ENCODE measurements around the gene KIAA1217. TPM values are rescaled to one million over a fixed set of nuclear protein-coding genes. Genes with fewer than 3 reads are reported as not detected.

Gene KIAA1217
- total RNA-seq, 1 donor from 2014 or later: 121 TPM

DNA sequence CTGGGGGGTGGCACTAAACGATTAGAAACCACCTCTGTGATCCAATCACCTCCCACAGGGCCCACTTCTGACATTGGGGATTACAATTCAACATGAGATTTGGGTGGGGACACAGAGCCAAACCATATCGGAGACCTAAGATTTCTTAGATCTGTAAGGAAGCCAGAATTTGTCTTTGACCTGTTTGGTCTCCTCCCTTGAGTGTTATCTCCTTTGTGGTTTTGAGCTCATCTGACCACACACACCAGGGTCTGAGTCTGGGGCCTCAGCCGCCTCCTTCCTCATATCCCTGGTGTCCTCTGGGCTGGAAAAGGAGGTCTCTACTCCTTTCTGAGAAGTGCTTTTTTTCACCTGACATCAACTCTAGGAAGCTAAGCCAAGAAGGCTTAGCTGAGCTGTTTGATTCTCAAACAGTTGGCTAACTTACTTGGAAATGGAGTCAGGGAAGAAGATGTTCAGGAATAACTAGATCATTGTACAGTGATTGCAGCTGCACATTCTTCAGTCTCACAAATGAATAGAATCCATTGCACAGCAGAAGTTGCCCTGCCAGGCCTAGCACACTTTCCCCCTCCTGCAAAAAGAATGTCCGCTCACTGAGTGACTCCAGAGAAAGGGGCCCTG, 347.3 kb downstream of the KIAA1217 start:
- DNase-seq (ENCODE audit: low spot score, unreplicated experiment): no peak
- H3K4me1 Mint-ChIP-seq (ENCODE audit: low read depth): peaks cover 9% of the 10 kb centered on the region
- no peak overlapping the region for H3K27ac Mint-ChIP-seq
- H3K9me3 Mint-ChIP-seq (ENCODE audit: low read depth): no peaks in the 10 kb centered on the region
- TF ChIP-seq CTCF (IDR thresholded peaks at IDR 0.05; ENCODE audit: unreplicated experiment): no peak
- no peaks in the 10 kb centered on the region for H3K27me3 Mint-ChIP-seq
- peaks cover 1% of the 10 kb centered on the region for H3K36me3 Mint-ChIP-seq (ENCODE audit: insufficient read depth)
- H3K4me3 Mint-ChIP-seq (ENCODE audit: low read depth): no peak overlapping the region

DNA sequence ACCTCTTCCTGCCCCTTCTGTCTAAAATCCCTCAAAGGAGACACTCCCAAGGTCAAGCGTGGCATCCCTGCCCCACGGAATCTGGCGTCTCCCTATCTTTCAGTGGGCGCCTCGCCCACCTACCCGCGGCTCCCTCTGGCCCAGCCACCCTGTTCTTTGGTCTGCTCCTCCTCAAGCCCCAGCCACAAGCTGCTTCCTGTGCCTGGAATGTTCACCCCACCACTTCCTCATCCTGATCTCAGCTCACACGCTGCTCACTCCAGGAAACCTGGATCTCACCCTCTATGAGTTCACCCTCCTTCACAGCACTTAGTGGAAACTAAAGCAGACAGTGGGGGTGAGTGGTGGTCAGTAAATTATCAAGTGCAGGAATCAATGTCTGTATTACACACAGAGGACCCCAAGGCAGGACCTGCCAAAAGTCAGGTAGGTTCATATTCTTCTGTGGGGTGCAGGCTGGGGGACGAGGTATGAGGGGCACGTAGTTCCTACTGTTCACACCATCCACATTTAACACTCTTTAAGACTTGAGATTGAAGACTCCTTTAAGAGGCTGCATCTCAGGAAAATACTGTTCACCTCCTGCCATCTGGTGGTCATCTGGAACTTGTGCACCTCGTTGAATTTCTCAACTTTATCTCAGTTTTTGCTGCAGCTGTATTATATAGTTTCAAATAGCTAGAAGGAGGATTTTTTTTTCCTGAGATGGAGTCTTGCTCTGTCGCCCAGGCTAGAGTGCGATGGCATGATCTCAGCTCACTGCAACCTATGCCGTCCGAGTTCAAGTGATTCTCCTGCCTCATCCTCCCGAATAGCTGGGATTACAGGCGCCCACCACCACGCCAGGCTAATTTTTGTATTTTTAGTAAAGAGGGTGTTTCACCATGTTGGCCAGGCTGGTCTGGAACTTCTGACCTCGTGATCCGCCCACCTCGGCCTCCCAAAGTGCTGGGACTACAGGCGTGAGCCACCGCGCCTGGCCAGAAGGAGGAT, 348.1 kb downstream of the KIAA1217 start:
- peak; percentile 84 for TF ChIP-seq CTCF (IDR thresholded peaks at IDR 0.05; ENCODE audit: unreplicated experiment)
- Mint-ChIP-seq H3K4me3 (ENCODE audit: low read depth) (no peak overlapping the region), H3K27ac (peak overlapping the region; percentile 33), H3K36me3 (ENCODE audit: insufficient read depth) (peaks cover 1% of the 10 kb centered on the region), H3K27me3 (no peaks in the 10 kb centered on the region), H3K4me1 (ENCODE audit: low read depth) (peaks cover 9% of the 10 kb centered on the region), H3K9me3 (ENCODE audit: low read depth) (no peaks in the 10 kb centered on the region)
- no peak for DNase-seq (ENCODE audit: low spot score, unreplicated experiment)

GRCh38 chr10:24561453-24561852, 352.5 kb downstream of the KIAA1217 start:
- Mint-ChIP-seq H3K27ac (no peak overlapping the region), H3K36me3 (ENCODE audit: insufficient read depth) (no peaks in the 10 kb centered on the region), H3K4me1 (ENCODE audit: low read depth) (peaks cover 7% of the 10 kb centered on the region), H3K9me3 (ENCODE audit: low read depth) (no peaks in the 10 kb centered on the region), H3K27me3 (no peaks in the 10 kb centered on the region), H3K4me3 (ENCODE audit: low read depth) (no peak overlapping the region)
- no peak for DNase-seq (ENCODE audit: low spot score, unreplicated experiment)
- TF ChIP-seq CTCF (IDR thresholded peaks at IDR 0.05; ENCODE audit: unreplicated experiment): no peak

GRCh38 chr10:24568042-24568441, 359.1 kb downstream of the KIAA1217 start:
- Mint-ChIP-seq H3K4me1 (ENCODE audit: low read depth) (no peaks in the 10 kb centered on the region), H3K27me3 (peaks cover 3% of the 10 kb centered on the region), H3K4me3 (ENCODE audit: low read depth) (no peak overlapping the region), H3K9me3 (ENCODE audit: low read depth) (no peaks in the 10 kb centered on the region), H3K27ac (no peak overlapping the region), H3K36me3 (ENCODE audit: insufficient read depth) (no peaks in the 10 kb centered on the region)
- no peak for TF ChIP-seq CTCF (IDR thresholded peaks at IDR 0.05; ENCODE audit: unreplicated experiment)
- DNase-seq (ENCODE audit: low spot score, unreplicated experiment): no peak

GRCh38 chr10:24569330-24569796, 360.4 kb downstream of the KIAA1217 start:
- no peak for TF ChIP-seq CTCF (IDR thresholded peaks at IDR 0.05; ENCODE audit: unreplicated experiment)
- Mint-ChIP-seq H3K9me3 (ENCODE audit: low read depth) (no peaks in the 10 kb centered on the region), H3K27ac (no peak overlapping the region), H3K36me3 (ENCODE audit: insufficient read depth) (no peaks in the 10 kb centered on the region), H3K27me3 (peaks cover 3% of the 10 kb centered on the region), H3K4me3 (ENCODE audit: low read depth) (no peak overlapping the region), H3K4me1 (ENCODE audit: low read depth) (peaks cover under 1% of the 10 kb centered on the region)
- DNase-seq (ENCODE audit: low spot score, unreplicated experiment): no peak

Data from progenitor cell of endocrine pancreas (in vitro differentiated cells).